ENCODE measurements around the gene CADM1.

GRCh38 chr11:115390441-115390840, 113.8 kb downstream of the CADM1 start:
- TF ChIP-seq CTCF (IDR thresholded peaks at IDR 0.05; ENCODE audit: poor library complexity) (no peak), EZH2phosphoT487 (IDR thresholded peaks at IDR 0.05; ENCODE audit: low read depth, severe bottlenecking, unreplicated experiment) (no peak), EZH2 (IDR thresholded peaks at IDR 0.05; ENCODE audit: borderline replicate concordance) (no peak)
